MM.1S (cell line): ENCODE measurements around the gene SLC24A4.

Experiments
- DNase-seq: peaks from one replicate; pipeline ENCODE4 v3.0.0-alpha.2; 2015
- H2AFZ ChIP-seq: fragments of 300-600 bp; sonication (generic); 2 replicates; pipeline ENCODE4 v1.6.0; 2016; ENCODE audit warnings: antibody characterized with exemption, low read length
- H3F3A ChIP-seq: fragments of 300-600 bp; sonication (generic); 2 replicates; pipeline ENCODE4 v1.6.1; 2016; ENCODE audit warnings: mild to moderate bottlenecking, antibody characterized with exemption, low read length, moderate library complexity, mixed read lengths; ENCODE audit not compliant: insufficient read depth
- H3K27ac ChIP-seq: fragments of 300-600 bp; sonication (generic); 2 replicates; pipeline ENCODE4 v1.5.1; 2016; ENCODE audit warnings: mild to moderate bottlenecking, low read length
- H3K27me3 ChIP-seq: fragments of 300-600 bp; sonication (generic); replicated peaks from 2 replicates; pipeline ENCODE4 v1.6.0; 2016; ENCODE audit warnings: low read length; ENCODE audit not compliant: insufficient read depth
- H3K36me3 ChIP-seq: fragments of 300-600 bp; sonication (generic); replicated peaks from 2 replicates; pipeline ENCODE4 v1.6.1; 2016; ENCODE audit warnings: mild to moderate bottlenecking, low read length, mixed read lengths; ENCODE audit not compliant: insufficient read depth
- H3K4me1 ChIP-seq: fragments of 300-600 bp; sonication (generic); 2 replicates; pipeline ENCODE4 v1.6.1; 2016; ENCODE audit warnings: low read length, mixed read lengths
- H3K4me2 ChIP-seq: fragments of 300-600 bp; sonication (generic); 2 replicates; pipeline ENCODE4 v1.6.0; 2016; ENCODE audit warnings: low read depth, low read length
- H3K4me3 ChIP-seq: fragments of 300-600 bp; sonication (generic); 2 replicates; pipeline ENCODE4 v1.5.1; 2016; ENCODE audit warnings: low read length, mixed read lengths
- H3K79me2 ChIP-seq: fragments of 300-600 bp; sonication (generic); 2 replicates; pipeline ENCODE4 v1.6.1; 2016; ENCODE audit warnings: mixed run types, low read length, mixed read lengths
- H3K9ac ChIP-seq: fragments of 300-600 bp; sonication (generic); 2 replicates; pipeline ENCODE4 v1.6.1; 2016; ENCODE audit warnings: low read length, mixed read lengths
- H3K9me2 ChIP-seq: fragments of 300-600 bp; sonication (generic); replicated peaks from 2 replicates; pipeline ENCODE4 v1.6.1; 2016; ENCODE audit warnings: mild to moderate bottlenecking, low read length, mixed read lengths; ENCODE audit not compliant: insufficient read depth
- H3K9me3 ChIP-seq: fragments of 300-600 bp; sonication (generic); replicated peaks from 2 replicates; pipeline ENCODE4 v1.6.1; 2016; ENCODE audit warnings: mild to moderate bottlenecking, low read length, mixed read lengths; ENCODE audit not compliant: insufficient read depth
- H4K20me1 ChIP-seq: fragments of 300-600 bp; sonication (generic); 2 replicates; pipeline ENCODE4 v1.6.1; 2016; ENCODE audit warnings: mild to moderate bottlenecking, low read length, moderate library complexity, mixed read lengths; ENCODE audit not compliant: insufficient read depth
- EZH2 ChIP-seq: fragments of 300-600 bp; sonication (generic); optimal IDR thresholded peaks from 2 replicates; pipeline ENCODE3; 2017; ENCODE audit warnings: low read depth, mild to moderate bottlenecking, antibody characterized with exemption, low read length, mixed read lengths
- EZH2phosphoT487 ChIP-seq: fragments of 300-600 bp; sonication (generic); IDR thresholded peaks from 2 replicates; pipeline ENCODE4 v1.6.1; 2018; ENCODE audit warnings: antibody characterized with exemption, low read length
- TF ChIP-seq, protein P1 (sequence below): fragments of 300-600 bp; sonication (generic); IDR thresholded peaks from 2 replicates; pipeline ENCODE4 v1.5.1; 2016; ENCODE audit warnings: antibody characterized with exemption, low read length, mixed read lengths

The SLC24A4 gene

DNA sequence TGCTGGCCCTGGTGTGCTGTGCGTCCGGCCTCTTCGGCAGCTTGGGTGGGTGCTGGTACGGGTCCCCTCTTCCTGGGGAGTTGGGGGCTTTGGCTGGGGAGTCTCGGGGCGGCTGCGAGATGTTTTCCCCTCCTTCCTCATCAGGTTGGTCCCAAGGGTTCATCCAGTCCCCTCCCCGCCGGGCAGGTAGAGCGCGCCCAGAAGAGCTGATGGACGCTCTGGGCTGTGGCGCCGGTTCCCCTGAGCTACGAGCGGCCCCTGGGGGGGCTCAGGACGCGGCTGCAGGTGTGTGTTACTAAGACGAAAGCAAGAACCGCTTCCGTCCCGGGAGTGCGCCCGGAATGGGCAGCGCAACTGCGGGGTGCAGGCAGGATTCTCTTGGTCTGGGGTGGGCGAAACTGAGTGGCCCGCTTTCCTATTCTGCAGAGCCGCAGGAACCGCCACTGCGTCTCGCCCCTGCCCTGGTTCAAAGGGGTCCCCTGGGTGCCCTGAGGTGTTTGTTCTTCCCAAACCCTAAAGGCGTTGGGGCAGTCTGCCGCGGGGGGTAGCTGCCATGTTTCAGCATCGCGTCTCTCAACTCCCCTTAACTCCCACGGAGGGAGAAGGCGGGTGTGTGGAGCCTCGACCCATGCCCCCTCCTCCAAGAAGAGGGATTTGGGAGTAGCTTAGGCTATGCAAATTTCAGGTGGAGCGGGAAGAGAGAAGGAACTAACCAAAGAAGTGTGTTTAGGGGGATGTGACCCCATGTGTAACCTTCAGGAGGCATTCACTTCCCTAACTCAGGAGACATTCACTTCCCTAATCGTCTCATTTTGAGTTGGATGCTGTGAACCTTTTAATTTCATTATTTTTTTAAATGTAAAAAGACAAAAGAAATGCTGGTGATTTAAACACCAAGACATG, 1.2 kb downstream of the SLC24A4 start:
- Histone ChIP-seq H3K4me1 (no peaks in the 10 kb centered on the region), H3K79me2 (no peaks in the 10 kb centered on the region), H3K4me3 (no peak overlapping the region), H3K4me2 (no peak overlapping the region), H3K27ac (no peak overlapping the region), H2AFZ (no peak overlapping the region), H3K9me3 (no peaks in the 10 kb centered on the region), H3F3A (no peaks in the 10 kb centered on the region), H4K20me1 (no peaks in the 10 kb centered on the region), H3K9ac (no peak overlapping the region), H3K36me3 (no peaks in the 10 kb centered on the region), H3K27me3 (no peaks in the 10 kb centered on the region), H3K9me2 (no peaks in the 10 kb centered on the region)
- DNase-seq = no peak
- TF ChIP-seq EZH2 = no peak
- TF ChIP-seq, protein P1, sequence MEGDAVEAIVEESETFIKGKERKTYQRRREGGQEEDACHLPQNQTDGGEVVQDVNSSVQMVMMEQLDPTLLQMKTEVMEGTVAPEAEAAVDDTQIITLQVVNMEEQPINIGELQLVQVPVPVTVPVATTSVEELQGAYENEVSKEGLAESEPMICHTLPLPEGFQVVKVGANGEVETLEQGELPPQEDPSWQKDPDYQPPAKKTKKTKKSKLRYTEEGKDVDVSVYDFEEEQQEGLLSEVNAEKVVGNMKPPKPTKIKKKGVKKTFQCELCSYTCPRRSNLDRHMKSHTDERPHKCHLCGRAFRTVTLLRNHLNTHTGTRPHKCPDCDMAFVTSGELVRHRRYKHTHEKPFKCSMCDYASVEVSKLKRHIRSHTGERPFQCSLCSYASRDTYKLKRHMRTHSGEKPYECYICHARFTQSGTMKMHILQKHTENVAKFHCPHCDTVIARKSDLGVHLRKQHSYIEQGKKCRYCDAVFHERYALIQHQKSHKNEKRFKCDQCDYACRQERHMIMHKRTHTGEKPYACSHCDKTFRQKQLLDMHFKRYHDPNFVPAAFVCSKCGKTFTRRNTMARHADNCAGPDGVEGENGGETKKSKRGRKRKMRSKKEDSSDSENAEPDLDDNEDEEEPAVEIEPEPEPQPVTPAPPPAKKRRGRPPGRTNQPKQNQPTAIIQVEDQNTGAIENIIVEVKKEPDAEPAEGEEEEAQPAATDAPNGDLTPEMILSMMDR = no peak
- no peak for TF ChIP-seq EZH2phosphoT487

DNA sequence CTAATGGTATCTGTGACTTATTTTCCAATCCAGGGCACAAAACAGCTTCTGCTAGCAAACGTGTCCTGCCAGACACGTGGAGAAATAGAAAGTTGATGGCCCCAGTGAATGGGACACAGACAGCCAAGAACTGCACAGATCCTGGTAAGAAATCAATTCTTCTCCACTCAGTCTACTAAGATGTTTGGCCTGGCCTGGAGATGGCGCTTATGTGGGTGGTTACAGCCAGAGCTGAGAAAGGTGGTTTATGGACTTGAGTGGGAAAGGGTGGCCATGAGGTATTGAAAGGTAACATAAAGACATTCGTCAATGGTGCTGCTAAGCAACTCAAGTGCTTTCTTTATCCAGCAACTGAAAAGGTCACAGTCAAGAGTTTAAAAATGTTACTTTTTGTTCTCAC, 2.9 kb downstream of the SLC24A4 start:
- TF ChIP-seq EZH2 = no peak
- TF ChIP-seq, protein P1 = no peak
- TF ChIP-seq EZH2phosphoT487 = no peak
- no peak overlapping the region for H3K9ac ChIP-seq

GRCh38 chr14:92328664-92329255, 5.8 kb downstream of the SLC24A4 start:
- Histone ChIP-seq H2AFZ (no peak overlapping the region), H3K27ac (no peak overlapping the region), H3K27me3 (no peaks in the 10 kb centered on the region), H3K4me3 (no peak overlapping the region), H3K4me2 (no peak overlapping the region), H3K9me2 (no peaks in the 10 kb centered on the region), H3K79me2 (no peaks in the 10 kb centered on the region), H3K36me3 (no peaks in the 10 kb centered on the region), H3K9ac (no peak overlapping the region), H4K20me1 (no peaks in the 10 kb centered on the region), H3K4me1 (no peaks in the 10 kb centered on the region), H3F3A (no peaks in the 10 kb centered on the region), H3K9me3 (no peaks in the 10 kb centered on the region)
- TF ChIP-seq EZH2phosphoT487 (no peak), EZH2 (no peak)
- TF ChIP-seq, protein P1 = no peak
- DNase-seq = no peak

More for the DNA sequence above, 2.9 kb downstream of the SLC24A4 start:
- H3K36me3 ChIP-seq = no peaks in the 10 kb centered on the region
- no peak overlapping the region for H3K27ac ChIP-seq
- DNase-seq = no peak
- no peaks in the 10 kb centered on the region for H3K9me2 ChIP-seq
- no peak overlapping the region for H2AFZ ChIP-seq
- H3F3A ChIP-seq = no peaks in the 10 kb centered on the region
- no peak overlapping the region for H3K4me3 ChIP-seq
- H3K4me2 ChIP-seq = no peak overlapping the region
- H3K9me3 ChIP-seq = no peaks in the 10 kb centered on the region
- H3K4me1 ChIP-seq = no peaks in the 10 kb centered on the region
- H3K27me3 ChIP-seq = no peaks in the 10 kb centered on the region
- H3K79me2 ChIP-seq = no peaks in the 10 kb centered on the region
- H4K20me1 ChIP-seq = no peaks in the 10 kb centered on the region
